ENCODE results near the gene CD82. TPM values are rescaled to one million over a fixed set of nuclear protein-coding genes. Genes with fewer than 3 reads are reported as not detected.

CD82 gene
- polyA plus RNA-seq, 1 donor from 2014 or later = 0.84 TPM

- Histone ChIP-seq H3F3A (ENCODE audit: insufficient read depth, low read length, poor library complexity, severe bottlenecking) (no peaks in the 10 kb centered on the region), H3K4me2 (ENCODE audit: low read length) (no peak overlapping the region), H3K4me3 (ENCODE audit: low read length) (no peak overlapping the region), H3K9ac (ENCODE audit: low read length) (no peak overlapping the region), H3K36me3 (ENCODE audit: insufficient read depth, low read length) (no peaks in the 10 kb centered on the region), H3K27me3 (ENCODE audit: insufficient read depth, low read depth, low read length) (no peaks in the 10 kb centered on the region), H2AFZ (ENCODE audit: low read depth, low read length) (no peak overlapping the region), H3K79me2 (replicated peaks; ENCODE audit: insufficient read depth, low read length) (no peaks in the 10 kb centered on the region), H3K9me3 (ENCODE audit: low read length) (no peaks in the 10 kb centered on the region), H3K9me2 (ENCODE audit: insufficient read depth, low read length) (no peaks in the 10 kb centered on the region), H3K27ac (ENCODE audit: low read length) (no peak overlapping the region), H4K20me1 (ENCODE audit: insufficient read depth) (no peaks in the 10 kb centered on the region)
- TF ChIP-seq EP300 (conservative IDR thresholded peaks at IDR 0.05; ENCODE audit: poor library complexity, severe bottlenecking) (no peak), TAF1 (IDR thresholded peaks at IDR 0.05; ENCODE audit: low read depth) (no peak), EZH2 (IDR thresholded peaks at IDR 0.05; ENCODE audit: borderline replicate concordance, insufficient read depth, low read length, poor library complexity, severe bottlenecking) (no peak), POLR2AphosphoS5 (IDR thresholded peaks at IDR 0.05) (no peak), REST (IDR thresholded peaks at IDR 0.05; ENCODE audit: borderline replicate concordance) (no peak), MXI1 (conservative IDR thresholded peaks at IDR 0.05; ENCODE audit: poor library complexity, severe bottlenecking) (no peak), RAD21 (conservative IDR thresholded peaks at IDR 0.05) (no peak), SMC3 (conservative IDR thresholded peaks at IDR 0.05; ENCODE audit: poor library complexity) (no peak)
- TF ChIP-seq, protein P1, sequence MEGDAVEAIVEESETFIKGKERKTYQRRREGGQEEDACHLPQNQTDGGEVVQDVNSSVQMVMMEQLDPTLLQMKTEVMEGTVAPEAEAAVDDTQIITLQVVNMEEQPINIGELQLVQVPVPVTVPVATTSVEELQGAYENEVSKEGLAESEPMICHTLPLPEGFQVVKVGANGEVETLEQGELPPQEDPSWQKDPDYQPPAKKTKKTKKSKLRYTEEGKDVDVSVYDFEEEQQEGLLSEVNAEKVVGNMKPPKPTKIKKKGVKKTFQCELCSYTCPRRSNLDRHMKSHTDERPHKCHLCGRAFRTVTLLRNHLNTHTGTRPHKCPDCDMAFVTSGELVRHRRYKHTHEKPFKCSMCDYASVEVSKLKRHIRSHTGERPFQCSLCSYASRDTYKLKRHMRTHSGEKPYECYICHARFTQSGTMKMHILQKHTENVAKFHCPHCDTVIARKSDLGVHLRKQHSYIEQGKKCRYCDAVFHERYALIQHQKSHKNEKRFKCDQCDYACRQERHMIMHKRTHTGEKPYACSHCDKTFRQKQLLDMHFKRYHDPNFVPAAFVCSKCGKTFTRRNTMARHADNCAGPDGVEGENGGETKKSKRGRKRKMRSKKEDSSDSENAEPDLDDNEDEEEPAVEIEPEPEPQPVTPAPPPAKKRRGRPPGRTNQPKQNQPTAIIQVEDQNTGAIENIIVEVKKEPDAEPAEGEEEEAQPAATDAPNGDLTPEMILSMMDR (IDR thresholded peaks at IDR 0.05; ENCODE audit: poor library complexity, severe bottlenecking) = no peak
Measured at GRCh38 chr11:44524751-44525201, 40.7 kb upstream of the CD82 start.

DNA sequence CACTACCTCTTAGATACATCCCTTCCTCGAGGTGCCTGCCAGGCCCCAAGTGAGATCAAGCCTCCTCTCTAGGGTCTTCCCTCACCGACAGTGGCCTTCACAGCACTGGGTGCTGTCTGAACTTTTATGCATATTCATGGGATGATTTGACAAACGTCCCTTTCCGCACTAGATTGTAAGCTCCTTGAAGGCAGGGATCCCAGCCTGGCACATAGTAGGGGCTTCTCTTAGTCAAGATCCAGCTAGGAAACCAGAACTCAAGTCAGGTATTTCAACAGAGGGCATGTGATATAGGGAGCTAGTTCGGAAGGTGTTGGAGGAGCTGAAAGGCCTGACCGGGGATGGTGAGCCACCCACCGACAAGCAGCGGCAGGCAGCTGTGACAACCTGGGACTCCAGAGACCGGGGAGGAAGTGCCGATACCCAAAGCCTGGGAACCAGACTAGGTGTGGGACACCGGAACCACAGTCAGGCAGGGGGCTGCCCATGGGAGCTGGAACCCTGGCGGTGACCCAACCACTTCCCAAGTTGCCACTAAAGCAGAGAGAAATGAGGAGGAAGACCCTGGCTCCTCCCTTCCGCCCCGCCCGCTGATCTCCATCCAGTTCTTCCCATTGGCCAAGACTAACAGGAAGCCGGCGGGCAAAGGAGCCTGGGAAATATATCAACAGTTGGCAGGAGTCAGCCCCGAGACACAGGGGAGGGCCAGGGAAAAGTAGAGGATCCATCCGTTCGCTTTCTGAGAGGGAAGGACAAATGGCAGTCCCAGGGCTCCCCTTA, 39.8 kb upstream of the CD82 start:
- no peak overlapping the region for H3K4me3 ChIP-seq (ENCODE audit: low read length)
- H3F3A ChIP-seq (ENCODE audit: insufficient read depth, low read length, poor library complexity, severe bottlenecking) = no peaks in the 10 kb centered on the region
- no peaks in the 10 kb centered on the region for H3K9me3 ChIP-seq (ENCODE audit: low read length)
- no peak overlapping the region for H3K4me2 ChIP-seq (ENCODE audit: low read length)
- H3K27me3 ChIP-seq (ENCODE audit: insufficient read depth, low read depth, low read length) = no peaks in the 10 kb centered on the region
- no peaks in the 10 kb centered on the region for H3K9me2 ChIP-seq (ENCODE audit: insufficient read depth, low read length)
- no peak overlapping the region for H2AFZ ChIP-seq (ENCODE audit: low read depth, low read length)
- no peaks in the 10 kb centered on the region for H3K36me3 ChIP-seq (ENCODE audit: insufficient read depth, low read length)
- no peak overlapping the region for H3K9ac ChIP-seq (ENCODE audit: low read length)
- H3K79me2 ChIP-seq (replicated peaks; ENCODE audit: insufficient read depth, low read length) = no peaks in the 10 kb centered on the region
- TF ChIP-seq REST (IDR thresholded peaks at IDR 0.05; ENCODE audit: borderline replicate concordance) (no peak), TAF1 (IDR thresholded peaks at IDR 0.05; ENCODE audit: low read depth) (no peak), SMC3 (conservative IDR thresholded peaks at IDR 0.05; ENCODE audit: poor library complexity) (no peak)
- TF ChIP-seq, protein P1 (IDR thresholded peaks at IDR 0.05; ENCODE audit: poor library complexity, severe bottlenecking) = no peak
- no peak overlapping the region for H3K27ac ChIP-seq (ENCODE audit: low read length)
- no peaks in the 10 kb centered on the region for H4K20me1 ChIP-seq (ENCODE audit: insufficient read depth)

Data from neural cell (in vitro differentiated cells).